PFSK-1 (cell line): ENCODE measurements around the gene KPNA5.

Source experiments
- FOXP2 ChIP-seq: optimal IDR thresholded peaks from 2 replicates; pipeline ENCODE3; 2011; ENCODE audit warnings: borderline replicate concordance, control low read depth, inconsistent platforms; ENCODE audit not compliant: insufficient read depth; ENCODE audit errors: extremely low read length, extremely low read depth
- POLR2AphosphoS5 ChIP-seq: IDR thresholded peaks from 2 replicates; pipeline ENCODE4 v1.6.1; 2012; ENCODE audit warnings: low read depth, mild to moderate bottlenecking, control low read depth, low read length, moderate library complexity
- SIN3A ChIP-seq: IDR thresholded peaks from 2 replicates; pipeline ENCODE4 v1.6.1; 2012; ENCODE audit warnings: mild to moderate bottlenecking, low read length, moderate library complexity, borderline replicate concordance; ENCODE audit not compliant: insufficient read depth
- TAF1 ChIP-seq: IDR thresholded peaks from 2 replicates; pipeline ENCODE4 v1.6.1; 2012; ENCODE audit warnings: low read length, control low read depth, borderline replicate concordance; ENCODE audit not compliant: insufficient read depth
- TF ChIP-seq, protein P1 (sequence below), 2 experiments: IDR thresholded peaks; 2 replicates each; pipeline versions ENCODE4 v1.6.1 to v1.8.0; 2011 to 2012; ENCODE audit warnings: low read depth in 2 of 2, low read length in 2 of 2, control low read depth in 1 of 2, inconsistent platforms in 1 of 2, mild to moderate bottlenecking in 1 of 2, moderate library complexity in 1 of 2; ENCODE audit not compliant: insufficient read depth in 1 of 2

DNA sequence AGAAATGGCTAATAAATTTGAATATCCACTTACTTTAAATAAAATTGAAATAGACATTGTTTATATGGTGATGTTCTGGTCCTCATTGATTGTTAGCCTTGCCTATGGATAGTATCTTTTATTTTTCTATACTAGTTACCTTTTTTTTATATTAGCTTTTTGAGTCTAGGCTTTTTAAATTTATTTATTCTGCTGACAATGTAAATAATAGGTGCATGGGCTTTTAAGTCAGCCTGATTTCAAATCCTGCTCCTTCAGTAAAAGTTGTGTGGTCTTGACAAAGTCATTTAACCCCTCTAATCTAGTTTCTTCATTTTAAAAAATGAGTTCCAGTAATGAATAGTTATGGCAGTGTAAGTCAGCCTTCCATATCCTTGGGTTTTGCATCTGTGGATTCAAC, 45.9 kb downstream of the KPNA5 start:
- no peak for TF ChIP-seq TAF1
- TF ChIP-seq POLR2AphosphoS5, result no peak
- TF ChIP-seq SIN3A, result no peak
- TF ChIP-seq, protein P1, sequence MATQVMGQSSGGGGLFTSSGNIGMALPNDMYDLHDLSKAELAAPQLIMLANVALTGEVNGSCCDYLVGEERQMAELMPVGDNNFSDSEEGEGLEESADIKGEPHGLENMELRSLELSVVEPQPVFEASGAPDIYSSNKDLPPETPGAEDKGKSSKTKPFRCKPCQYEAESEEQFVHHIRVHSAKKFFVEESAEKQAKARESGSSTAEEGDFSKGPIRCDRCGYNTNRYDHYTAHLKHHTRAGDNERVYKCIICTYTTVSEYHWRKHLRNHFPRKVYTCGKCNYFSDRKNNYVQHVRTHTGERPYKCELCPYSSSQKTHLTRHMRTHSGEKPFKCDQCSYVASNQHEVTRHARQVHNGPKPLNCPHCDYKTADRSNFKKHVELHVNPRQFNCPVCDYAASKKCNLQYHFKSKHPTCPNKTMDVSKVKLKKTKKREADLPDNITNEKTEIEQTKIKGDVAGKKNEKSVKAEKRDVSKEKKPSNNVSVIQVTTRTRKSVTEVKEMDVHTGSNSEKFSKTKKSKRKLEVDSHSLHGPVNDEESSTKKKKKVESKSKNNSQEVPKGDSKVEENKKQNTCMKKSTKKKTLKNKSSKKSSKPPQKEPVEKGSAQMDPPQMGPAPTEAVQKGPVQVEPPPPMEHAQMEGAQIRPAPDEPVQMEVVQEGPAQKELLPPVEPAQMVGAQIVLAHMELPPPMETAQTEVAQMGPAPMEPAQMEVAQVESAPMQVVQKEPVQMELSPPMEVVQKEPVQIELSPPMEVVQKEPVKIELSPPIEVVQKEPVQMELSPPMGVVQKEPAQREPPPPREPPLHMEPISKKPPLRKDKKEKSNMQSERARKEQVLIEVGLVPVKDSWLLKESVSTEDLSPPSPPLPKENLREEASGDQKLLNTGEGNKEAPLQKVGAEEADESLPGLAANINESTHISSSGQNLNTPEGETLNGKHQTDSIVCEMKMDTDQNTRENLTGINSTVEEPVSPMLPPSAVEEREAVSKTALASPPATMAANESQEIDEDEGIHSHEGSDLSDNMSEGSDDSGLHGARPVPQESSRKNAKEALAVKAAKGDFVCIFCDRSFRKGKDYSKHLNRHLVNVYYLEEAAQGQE (IDR thresholded peaks at IDR 0.05; ENCODE audit: insufficient read depth in 1 of 2, low read depth in 2 of 2, low read length in 2 of 2), result no peak
- TF ChIP-seq FOXP2, result no peak
